Measurements from ENCODE around the gene CLPTM1L.
A peak's percentile ranks its signal among the peaks of the same experiment; 100 is the strongest.
"Not testable (repeated sequence)": the region's sequence is repeated elsewhere in the genome, so short reads cannot be mapped to it uniquely, and the experiment has no call there.

The CLPTM1L gene

DNA sequence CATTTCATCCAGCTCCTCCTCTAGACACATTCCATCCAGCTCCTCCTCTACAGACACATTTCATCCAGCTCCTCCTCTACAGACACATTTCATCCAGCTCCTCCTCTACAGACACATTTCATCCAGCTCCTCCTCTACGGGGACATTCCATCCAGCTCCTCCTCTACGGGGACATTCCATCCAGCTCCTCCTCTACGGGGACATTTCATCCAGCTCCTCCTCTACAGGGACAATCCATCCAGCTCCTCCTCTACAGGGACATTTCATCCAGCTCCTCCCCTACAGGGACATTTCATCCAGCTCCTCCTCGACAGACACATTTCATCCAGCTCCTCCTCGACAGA, 18.4 kb downstream of the CLPTM1L start:
- peaks cover 50% of the 10 kb centered on the region for H3K4me1 ChIP-seq
- peaks cover 72% of the 10 kb centered on the region for H4K20me1 ChIP-seq
- not testable (repeated sequence) for H3K27ac ChIP-seq, H3K9ac ChIP-seq, H3K4me3 ChIP-seq, H3K9me3 ChIP-seq, H3K27me3 ChIP-seq, H3K4me2 ChIP-seq
- H3K36me3 ChIP-seq: peaks cover 94% of the 10 kb centered on the region

DNA sequence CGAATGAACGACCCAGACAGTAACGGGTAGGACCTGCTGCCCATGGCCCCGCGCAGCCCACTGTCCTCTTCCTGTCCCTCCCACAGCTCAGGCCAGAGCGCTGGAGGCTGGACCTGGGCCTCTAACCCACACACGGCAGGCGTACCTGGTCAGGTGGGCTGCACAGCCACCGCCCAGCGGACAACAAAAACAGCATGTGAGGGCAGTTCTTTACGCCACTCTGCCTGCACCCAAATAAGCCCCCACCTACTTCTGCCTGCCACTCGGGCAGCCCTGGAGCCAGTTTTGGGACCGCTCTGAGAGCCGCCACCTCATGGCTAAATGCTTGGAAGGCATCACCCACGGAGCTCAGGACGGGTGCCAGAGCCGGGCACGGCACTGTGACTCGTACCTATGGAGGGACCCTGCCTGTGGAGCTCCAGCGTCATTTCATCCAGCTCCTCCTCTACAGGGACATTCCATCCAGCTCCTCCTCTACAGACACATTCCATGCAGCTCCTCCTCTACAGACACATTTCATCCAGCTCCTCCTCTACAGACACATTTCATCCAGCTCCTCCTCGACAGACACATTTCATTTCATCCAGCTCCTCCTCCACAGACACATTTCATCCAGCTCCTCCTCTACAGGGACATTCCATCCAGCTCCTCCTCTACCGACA, 18.9 kb downstream of the CLPTM1L start:
- Histone ChIP-seq H4K20me1 (peaks cover 67% of the 10 kb centered on the region), H3K27me3 (no peaks in the 10 kb centered on the region), H3K4me2 (no peak overlapping the region), H3K9me3 (no peaks in the 10 kb centered on the region), H3K4me3 (no peak overlapping the region), H3K27ac (no peak overlapping the region), H3K36me3 (peaks cover 94% of the 10 kb centered on the region), H3K4me1 (peaks cover 50% of the 10 kb centered on the region), H3K9ac (no peak overlapping the region)
- no peak for TF ChIP-seq Cebpa-rat (IDR thresholded peaks at IDR 0.05)

DNA sequence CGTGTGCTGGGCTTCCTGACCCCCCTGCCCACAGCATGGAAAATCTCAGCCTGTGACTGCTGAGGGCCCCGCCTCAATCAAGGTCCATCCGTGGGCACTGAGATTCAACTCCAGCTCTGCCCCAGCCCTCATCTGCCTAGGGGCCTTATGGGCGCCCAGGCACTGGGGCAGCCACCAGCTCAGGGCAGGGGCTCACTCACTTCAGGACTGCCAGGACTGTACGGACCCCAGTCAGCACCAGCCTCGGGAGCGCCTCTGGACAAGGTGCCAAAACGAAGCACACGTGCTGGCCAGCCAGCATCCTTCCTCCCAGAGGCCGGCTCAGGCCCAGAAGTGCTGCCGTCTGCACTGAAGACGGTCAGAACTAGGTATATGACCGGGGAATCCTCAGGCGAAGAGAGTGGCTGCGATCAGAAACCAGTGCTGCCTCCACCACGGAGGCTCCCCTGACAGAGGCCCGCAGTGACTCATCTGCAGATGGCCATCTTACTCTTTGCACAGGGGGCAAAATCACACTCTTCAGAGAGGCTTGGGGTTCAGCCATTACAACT, 19.6 kb downstream of the CLPTM1L start:
- TF ChIP-seq Cebpa-rat (IDR thresholded peaks at IDR 0.05): no peak
- Histone ChIP-seq H3K4me2 (peak overlapping the region; percentile 22; the same call in 1 of the 2 replicates), H3K4me3 (no peak overlapping the region), H3K9ac (peak overlapping the region; percentile 24; the same call in 1 of the 2 replicates), H3K9me3 (no peaks in the 10 kb centered on the region), H3K4me1 (peaks cover 50% of the 10 kb centered on the region), H3K27ac (0 out of 2 replicates have a peak overlapping the region, but pooled peaks have one; percentile 18), H3K27me3 (no peaks in the 10 kb centered on the region), H3K36me3 (peaks cover 94% of the 10 kb centered on the region), H4K20me1 (peaks cover 59% of the 10 kb centered on the region)

DNA sequence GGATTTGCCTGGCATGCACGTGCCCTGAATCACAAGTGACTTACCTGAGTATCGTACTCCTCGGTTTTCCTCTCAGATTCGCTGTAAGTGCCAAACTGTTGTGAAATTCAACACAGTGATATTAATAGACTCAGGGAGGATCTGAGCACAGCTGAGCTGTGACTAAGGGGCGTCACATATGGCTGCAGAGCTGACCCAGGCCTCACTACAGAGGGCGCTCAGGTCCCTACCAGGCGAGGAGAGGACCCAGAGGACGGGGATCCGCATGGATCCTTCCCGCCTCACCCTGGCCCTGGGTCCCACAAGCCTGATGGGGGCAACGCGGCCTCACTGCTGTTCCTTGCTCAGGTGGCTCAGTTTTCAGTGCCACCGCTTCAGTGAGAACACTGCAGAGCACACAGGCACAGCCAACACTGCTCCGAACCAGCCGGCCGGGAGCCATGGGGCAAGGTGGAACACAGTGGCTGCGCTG, 20.1 kb downstream of the CLPTM1L start:
- Histone ChIP-seq H3K4me1 (peaks cover 56% of the 10 kb centered on the region), H3K4me2 (peak overlapping the region; percentile 22; the same call in 1 of the 2 replicates), H3K9me3 (no peaks in the 10 kb centered on the region), H3K36me3 (peaks cover 94% of the 10 kb centered on the region), H3K4me3 (no peak overlapping the region), H3K27me3 (no peaks in the 10 kb centered on the region), H4K20me1 (peaks cover 54% of the 10 kb centered on the region), H3K27ac (0 out of 2 replicates have a peak overlapping the region, but pooled peaks have one; percentile 18), H3K9ac (peak overlapping the region; percentile 24; the same call in 1 of the 2 replicates)
- TF ChIP-seq Cebpa-rat (IDR thresholded peaks at IDR 0.05): no peak

DNA sequence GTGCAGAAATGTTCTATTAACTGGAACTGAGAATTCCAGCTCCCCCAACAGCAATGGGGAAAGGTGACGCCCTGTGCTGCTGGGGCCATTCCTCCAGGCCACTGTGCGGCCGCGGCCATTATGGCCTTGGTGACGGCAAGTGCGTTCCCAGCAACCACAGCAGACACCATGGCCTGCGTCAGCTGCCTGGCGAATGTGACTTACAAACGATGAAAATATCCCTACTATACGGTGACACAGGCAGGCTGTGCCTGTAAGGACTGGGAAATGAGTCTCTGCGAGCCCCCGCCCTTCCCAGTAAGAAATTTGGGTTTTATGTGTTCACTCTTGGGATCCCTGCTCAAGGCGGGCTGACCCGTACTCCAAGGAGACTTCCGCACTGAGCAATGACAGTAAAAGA, 20.6 kb downstream of the CLPTM1L start:
- no peak for TF ChIP-seq Cebpa-rat (IDR thresholded peaks at IDR 0.05)
- Histone ChIP-seq H4K20me1 (peaks cover 52% of the 10 kb centered on the region), H3K9me3 (no peaks in the 10 kb centered on the region), H3K4me2 (peak overlapping the region; percentile 22; the same call in 1 of the 2 replicates), H3K9ac (peak overlapping the region; percentile 24; the same call in 1 of the 2 replicates), H3K27ac (0 out of 2 replicates have a peak overlapping the region, but pooled peaks have one; percentile 18), H3K27me3 (no peaks in the 10 kb centered on the region), H3K36me3 (peaks cover 94% of the 10 kb centered on the region), H3K4me3 (no peak overlapping the region), H3K4me1 (peaks cover 60% of the 10 kb centered on the region)

DNA sequence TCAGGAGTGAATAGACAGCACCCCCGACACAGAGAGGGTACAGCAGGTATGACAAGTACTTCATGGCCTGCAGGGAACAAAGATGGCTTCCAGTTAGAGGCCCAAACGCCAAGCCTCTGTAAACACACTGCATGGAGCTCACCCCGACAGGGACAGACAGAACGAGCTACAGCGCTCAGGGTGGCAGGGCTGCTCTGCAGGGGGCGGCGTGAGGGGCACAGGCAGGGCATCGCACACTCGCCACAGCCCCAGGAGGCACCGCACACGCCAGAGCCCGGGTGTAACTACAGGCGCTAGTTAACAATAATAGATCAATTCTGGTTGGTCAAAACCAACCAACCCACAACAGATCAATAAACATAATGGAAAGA, 21.1 kb downstream of the CLPTM1L start:
- Histone ChIP-seq H3K4me2 (peak overlapping the region; percentile 77), H3K27me3 (no peaks in the 10 kb centered on the region), H3K9ac (peak overlapping the region; percentile 57; the same call in 1 of the 2 replicates), H3K4me1 (peaks cover 65% of the 10 kb centered on the region), H3K4me3 (no peak overlapping the region), H4K20me1 (peaks cover 47% of the 10 kb centered on the region), H3K9me3 (no peaks in the 10 kb centered on the region), H3K36me3 (peaks cover 94% of the 10 kb centered on the region), H3K27ac (peak overlapping the region; percentile 68; the same call in 1 of the 2 replicates)
- TF ChIP-seq Cebpa-rat (IDR thresholded peaks at IDR 0.05): no peak

DNA sequence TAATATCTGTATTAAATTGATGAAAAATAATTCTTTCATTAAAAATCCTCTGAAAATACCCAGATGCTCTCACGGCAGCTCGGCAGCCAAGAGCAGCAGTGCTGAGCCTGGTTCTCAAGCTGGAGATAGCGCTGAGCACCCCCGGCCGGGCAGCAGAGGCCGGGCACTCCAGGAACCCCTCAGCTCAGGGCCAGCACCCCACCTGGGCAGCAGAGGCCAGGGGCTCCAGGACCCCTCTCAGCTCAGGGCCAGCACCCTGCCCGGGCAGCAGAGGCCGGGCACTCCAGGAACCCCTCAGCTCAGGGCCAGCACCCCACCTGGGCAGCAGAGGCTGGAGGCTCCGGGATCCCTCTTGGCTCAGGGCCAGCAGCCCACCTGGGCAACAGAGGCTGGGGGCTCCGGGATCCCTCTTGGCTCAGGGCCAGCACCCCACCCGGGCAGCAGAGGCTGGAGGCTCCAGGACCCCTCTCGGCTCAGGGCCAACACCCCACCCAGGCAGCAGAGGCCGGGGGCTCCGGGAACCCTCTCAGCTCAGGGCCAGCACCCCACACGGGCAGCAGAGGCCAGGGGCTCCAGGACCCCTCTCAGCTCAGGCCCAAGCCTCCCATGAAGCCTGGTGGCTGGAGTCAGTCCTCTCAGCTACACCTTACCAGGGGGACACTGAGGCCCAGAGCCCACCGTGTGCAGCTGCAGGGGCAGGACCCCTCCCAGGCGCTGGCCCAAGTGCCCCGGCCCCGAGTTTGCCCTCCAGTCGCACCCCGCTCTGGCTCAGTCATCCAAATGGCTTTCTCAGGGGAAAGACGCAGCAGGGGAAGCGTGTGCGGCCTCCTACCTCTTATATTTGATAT, 21.7 kb downstream of the CLPTM1L start:
- Histone ChIP-seq H4K20me1 (peaks cover 41% of the 10 kb centered on the region), H3K27me3 (no peaks in the 10 kb centered on the region), H3K4me2 (peak overlapping the region; percentile 77), H3K4me3 (no peak overlapping the region), H3K9me3 (no peaks in the 10 kb centered on the region), H3K9ac (peak overlapping the region; percentile 57), H3K4me1 (peaks cover 71% of the 10 kb centered on the region), H3K36me3 (peaks cover 94% of the 10 kb centered on the region), H3K27ac (peak overlapping the region; percentile 68)
- TF ChIP-seq Cebpa-rat (IDR thresholded peaks at IDR 0.05): no peak

DNA sequence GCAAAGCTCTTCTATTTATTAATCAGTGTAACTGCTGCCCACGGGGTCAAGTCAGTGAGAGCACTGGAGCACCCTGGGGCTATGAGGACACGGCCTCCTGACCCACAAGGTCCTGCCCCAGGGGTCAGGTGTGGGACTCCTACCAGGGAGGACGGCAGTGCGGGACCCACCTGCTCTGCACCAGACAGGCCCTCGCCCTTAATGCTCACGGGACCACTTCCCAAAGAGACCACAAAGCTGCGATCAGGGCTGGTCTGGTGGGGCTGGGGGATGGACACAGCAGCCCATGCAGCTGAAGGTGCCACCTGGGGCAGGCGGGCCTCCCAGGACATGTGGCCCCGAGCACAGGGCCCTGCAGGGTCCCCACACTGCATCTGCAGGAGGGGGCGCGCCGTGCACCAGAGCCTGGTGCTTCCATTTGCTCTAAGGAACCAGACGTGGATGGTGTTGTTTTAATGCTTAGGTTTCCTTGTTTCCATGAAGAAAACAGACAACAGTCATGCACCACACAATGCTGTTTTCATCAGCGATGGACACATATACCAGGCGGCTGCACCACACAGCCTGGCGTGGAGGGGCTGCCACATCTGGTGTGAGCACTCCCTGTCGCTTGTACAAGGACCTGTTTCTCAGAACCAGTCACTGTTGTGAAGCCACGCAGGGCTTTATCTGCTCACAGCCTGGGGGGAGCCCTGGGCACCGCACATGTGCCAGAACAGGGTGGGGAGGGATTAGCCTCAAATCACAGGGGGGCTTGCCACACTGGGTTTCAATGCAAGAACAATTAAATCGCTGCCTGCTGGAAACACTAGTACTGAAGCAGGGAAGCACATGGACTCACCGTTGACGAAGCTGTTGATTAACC, 22.6 kb downstream of the CLPTM1L start:
- H3K36me3 ChIP-seq: peaks cover 97% of the 10 kb centered on the region

DNA sequence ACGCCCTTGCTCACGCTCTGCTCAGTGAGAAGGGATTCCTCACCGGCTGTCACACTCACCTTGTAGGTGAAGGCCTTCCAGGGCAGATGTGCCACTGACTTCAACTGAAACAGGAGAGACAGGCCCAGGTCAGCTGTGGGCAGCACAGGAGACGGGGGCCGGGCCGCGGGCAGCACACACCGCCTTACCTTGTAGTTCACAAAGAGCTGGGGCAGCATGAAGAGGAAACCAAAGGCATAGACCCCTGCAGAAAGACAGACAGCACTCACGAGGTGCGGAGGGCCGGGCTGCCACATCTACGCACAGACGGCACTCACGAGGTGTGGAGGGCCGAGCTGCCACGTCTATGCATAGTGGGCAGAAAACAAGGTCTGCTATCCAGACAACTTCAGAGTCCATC, 23.3 kb downstream of the CLPTM1L start:
- Histone ChIP-seq H3K4me1 (peaks cover 87% of the 10 kb centered on the region), H3K4me2 (peak overlapping the region; percentile 77), H4K20me1 (peaks cover 25% of the 10 kb centered on the region), H3K4me3 (no peak overlapping the region), H3K36me3 (peaks cover 94% of the 10 kb centered on the region), H3K9me3 (no peaks in the 10 kb centered on the region), H3K27ac (peak overlapping the region; percentile 68; the same call in 1 of the 2 replicates), H3K27me3 (no peaks in the 10 kb centered on the region), H3K9ac (no peak overlapping the region)
- TF ChIP-seq Cebpa-rat (IDR thresholded peaks at IDR 0.05): no peak

More for the DNA sequence above, 22.6 kb downstream of the CLPTM1L start:
- Histone ChIP-seq H3K4me2 (peak overlapping the region; percentile 77), H3K9me3 (no peaks in the 10 kb centered on the region), H3K27ac (peak overlapping the region; percentile 68), H3K27me3 (no peaks in the 10 kb centered on the region), H3K9ac (peak overlapping the region; percentile 13; the same call in 1 of the 2 replicates), H4K20me1 (peaks cover 32% of the 10 kb centered on the region), H3K4me3 (no peak overlapping the region), H3K4me1 (peaks cover 80% of the 10 kb centered on the region)
- no peak for TF ChIP-seq Cebpa-rat (IDR thresholded peaks at IDR 0.05)
